Globus pallidus (tissue), 1 donor: ENCODE data around the gene PPP1R9A.
A peak's percentile ranks its signal among the peaks of the same experiment; 100 is the strongest.

Experiments used
- DNase-seq: peaks from one replicate; pipeline ENCODE4 v3.0.0-alpha.2; 2015; ENCODE audit warnings: low spot score

PPP1R9A gene

GRCh38 chr7:94909179-94909466, 1.7 kb downstream of the PPP1R9A start:
- DNase-seq: no peak

DNA sequence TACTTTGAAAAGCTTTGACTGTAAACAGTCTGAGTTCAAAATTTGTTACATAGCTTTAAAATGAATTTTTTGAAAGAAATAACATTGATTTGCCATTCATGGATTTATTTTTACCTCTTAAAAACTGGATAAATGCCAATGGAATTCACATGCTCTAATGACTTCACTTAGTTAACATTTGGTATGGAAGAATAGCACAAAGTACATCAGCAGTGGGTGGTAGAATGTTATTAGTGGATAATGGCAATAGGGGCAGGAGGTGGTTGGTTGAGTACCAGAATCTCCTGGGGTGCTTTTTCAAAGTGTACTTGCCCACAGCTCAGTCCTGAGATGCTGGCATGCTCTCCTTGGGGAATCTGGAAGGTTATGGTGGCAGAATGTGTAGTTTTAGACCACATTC, 4.7 kb downstream of the PPP1R9A start:
- no peak for DNase-seq

GRCh38 chr7:94913391-94913790, 6.0 kb downstream of the PPP1R9A start:
- peak; percentile 59 for DNase-seq

DNA sequence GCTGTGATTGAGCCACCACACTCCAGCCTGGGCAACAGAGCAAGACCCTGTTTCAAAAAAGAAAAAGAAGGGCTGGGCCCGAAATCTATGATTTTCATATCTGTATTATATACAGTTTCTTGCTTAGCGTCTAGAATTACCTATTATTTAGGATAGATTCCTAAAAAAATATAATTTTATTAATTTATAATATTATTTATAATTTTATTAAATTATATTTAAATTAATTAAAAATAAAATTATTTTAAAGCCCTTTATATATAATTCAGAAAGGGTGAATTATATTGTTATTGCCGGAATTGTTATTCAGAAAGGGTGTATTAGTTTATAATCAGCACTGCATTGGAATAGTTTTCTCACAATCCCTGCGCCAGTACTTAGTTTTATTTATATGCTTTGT, 14.5 kb downstream of the PPP1R9A start:
- no peak for DNase-seq

- no peak for DNase-seq
These were observed 15.1 kb downstream of the PPP1R9A start for GRCh38 chr7:94922457-94922856.

DNA sequence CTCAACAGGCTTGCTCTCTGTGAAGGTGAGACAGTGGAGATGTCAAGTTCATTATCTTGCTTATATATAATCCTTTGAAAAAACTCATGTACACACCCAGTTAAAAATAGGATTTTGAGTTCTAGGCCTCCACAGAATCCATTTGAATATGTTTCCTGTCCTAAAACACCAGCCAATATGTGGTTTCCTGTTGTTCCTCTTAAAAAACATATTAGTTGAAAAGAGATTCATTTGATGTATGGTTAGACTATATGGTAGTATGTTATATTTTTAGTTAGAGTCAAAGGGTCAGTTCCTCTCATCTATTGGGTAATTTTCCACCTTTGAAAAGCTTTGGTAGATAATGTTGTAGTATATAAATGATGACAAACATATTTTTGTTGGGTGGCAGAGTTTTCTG, 16.0 kb downstream of the PPP1R9A start:
- no peak for DNase-seq

- no peak for DNase-seq
These were observed 20.8 kb downstream of the PPP1R9A start for GRCh38 chr7:94928168-94928707.

GRCh38 chr7:94933256-94933990, 26.0 kb downstream of the PPP1R9A start:
- DNase-seq: no peak

GRCh38 chr7:94939395-94939794, 32.0 kb downstream of the PPP1R9A start:
- no peak for DNase-seq

GRCh38 chr7:94940241-94940640, 32.8 kb downstream of the PPP1R9A start:
- no peak for DNase-seq

DNA sequence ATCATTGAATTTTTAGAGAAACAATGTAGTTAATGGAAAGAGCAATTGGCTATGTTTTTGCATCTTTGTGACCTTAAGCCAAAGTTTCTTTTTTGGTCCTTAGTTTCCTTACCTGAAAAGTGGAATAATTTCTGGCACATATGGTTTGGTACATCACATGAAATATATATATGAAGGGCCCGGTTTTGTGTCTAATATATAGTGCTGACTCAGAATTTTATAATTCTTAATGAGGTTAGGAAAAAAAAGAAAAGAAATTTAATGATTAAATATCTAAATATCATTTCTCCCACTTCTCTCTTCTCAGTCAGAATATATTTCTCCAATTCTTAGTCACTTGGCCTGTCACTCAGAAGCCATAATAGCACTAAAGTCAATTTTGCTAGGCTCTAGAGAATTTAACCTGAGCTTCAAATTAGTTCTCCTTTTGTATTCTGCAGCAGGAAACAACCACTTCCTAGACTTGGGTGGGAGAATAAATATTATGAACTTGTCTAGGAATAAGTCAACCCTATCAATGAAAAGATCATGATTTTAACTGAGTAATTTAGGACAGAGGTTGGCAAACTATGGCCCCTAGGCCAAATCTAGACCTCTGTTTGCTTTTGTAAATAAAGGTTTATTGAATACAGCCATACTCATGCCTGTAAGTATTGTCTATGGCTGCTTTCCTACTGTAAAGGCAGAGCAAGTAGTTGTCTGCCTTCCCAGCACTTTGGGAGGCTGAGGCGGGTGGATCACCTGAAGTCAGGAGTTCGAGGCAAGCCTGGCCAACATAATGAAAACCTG, 34.6 kb downstream of the PPP1R9A start:
- no peak for DNase-seq

GRCh38 chr7:94943134-94943533, 35.7 kb downstream of the PPP1R9A start:
- no peak for DNase-seq

DNA sequence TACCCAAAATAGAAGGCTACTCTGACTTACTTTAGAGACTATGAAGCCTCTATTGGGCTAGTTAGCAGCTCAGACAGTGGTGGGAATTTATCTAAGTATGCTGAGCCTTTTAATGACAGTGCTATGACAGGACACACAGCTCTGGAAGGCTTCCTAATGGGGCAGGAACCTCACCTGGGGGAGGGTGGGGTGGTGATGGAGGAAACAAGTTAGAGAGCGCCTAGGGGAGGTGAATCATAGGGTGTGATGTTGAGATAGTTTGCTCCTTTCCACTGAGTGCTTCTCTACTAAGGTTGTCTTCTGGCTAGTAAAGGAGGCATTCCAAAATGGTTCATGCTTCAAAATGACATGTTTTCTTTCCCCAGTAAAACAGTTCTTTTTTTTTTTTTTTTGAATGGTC, 42.1 kb downstream of the PPP1R9A start:
- DNase-seq: no peak

GRCh38 chr7:94955807-94956206, 48.4 kb downstream of the PPP1R9A start:
- DNase-seq: no peak

- no peak for DNase-seq
These were observed 49.7 kb downstream of the PPP1R9A start for GRCh38 chr7:94957061-94957460.

- DNase-seq: peak; percentile 46
These were observed 55.3 kb downstream of the PPP1R9A start for GRCh38 chr7:94962661-94963060.

GRCh38 chr7:94969434-94970084, 62.2 kb downstream of the PPP1R9A start:
- DNase-seq: no peak

GRCh38 chr7:94970085-94970576, 62.7 kb downstream of the PPP1R9A start:
- DNase-seq: no peak

- DNase-seq: no peak
These were observed 63.9 kb downstream of the PPP1R9A start for GRCh38 chr7:94971051-94971867.

DNA sequence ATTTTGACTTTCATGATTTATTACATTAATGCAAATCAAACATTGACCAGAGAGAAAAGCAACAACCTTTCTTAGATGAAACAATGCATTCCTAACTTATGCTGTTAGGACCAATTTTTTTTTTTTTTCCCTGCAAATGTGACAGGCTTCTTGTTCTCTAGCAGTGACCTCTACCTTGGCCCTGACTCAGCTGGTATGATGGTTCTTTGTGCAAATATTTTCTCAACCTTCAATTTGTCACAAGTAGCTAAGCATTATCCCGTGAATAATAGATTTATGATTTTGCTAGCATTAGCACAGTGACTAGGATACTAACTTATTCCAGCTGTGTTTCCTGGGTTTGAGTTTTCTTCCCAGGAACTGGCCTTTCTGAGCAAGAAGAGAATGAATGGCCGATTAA, 64.9 kb downstream of the PPP1R9A start:
- no peak for DNase-seq

- no peak for DNase-seq
These were observed 66.5 kb downstream of the PPP1R9A start for GRCh38 chr7:94973844-94974243.

DNA sequence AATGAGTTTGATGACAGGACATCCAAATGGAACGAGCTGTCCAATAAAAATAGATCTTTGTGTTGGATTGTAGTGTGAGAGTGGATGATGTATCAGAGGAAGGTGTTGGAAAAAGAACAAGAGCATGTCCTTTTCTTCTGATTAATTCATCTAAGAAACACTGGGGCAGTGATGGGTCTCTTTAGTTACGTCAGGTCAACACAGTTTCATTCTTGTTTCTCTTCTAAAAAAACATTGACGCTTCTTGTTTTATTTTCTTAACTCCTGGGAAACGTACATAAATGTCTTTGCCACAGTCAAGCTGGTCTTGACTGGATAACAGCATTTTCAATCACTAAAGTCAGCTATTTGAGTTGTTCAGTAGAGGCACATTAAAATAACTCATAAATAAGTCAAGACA, 67.0 kb downstream of the PPP1R9A start:
- no peak for DNase-seq
